Gastroesophageal sphincter (tissue), 4 donors: ENCODE data around the gene RGS11. TPM values are rescaled to one million over a fixed set of nuclear protein-coding genes. Genes with fewer than 3 reads are reported as not detected.
A peak's percentile ranks its signal among the peaks of the same experiment; 100 is the strongest.

Experiments used
- ATAC-seq: fragments of 150-250 bp; one replicate; pipeline ENCODE4 v1.9.1; 2016; ENCODE audit warnings: mild to moderate bottlenecking, moderate library complexity
- H3K27ac ChIP-seq, 4 donors: fragments of 200-600 bp; sonication (generic) in 3 of 4; 1 replicate in 3 of 4; 2 replicates in 1 of 4; pipeline ENCODE4 v1.5.1; 2016 to 2019
- H3K27me3 ChIP-seq: fragments of 200-600 bp; sonication (generic); one replicate; pipeline ENCODE4 v1.5.1; 2019
- H3K36me3 ChIP-seq, 2 donors: fragments of 200-600 bp; sonication (generic); one replicate each; pipeline ENCODE4 v1.5.1; 2019; ENCODE audit warnings: control low read depth in 1 of 2
- H3K4me1 ChIP-seq, 3 donors: fragments of 200-600 bp; sonication (generic); 1 replicate in 2 of 3; 2 replicates in 1 of 3; pipeline ENCODE4 v1.5.1; 2016 to 2019; ENCODE audit warnings: control low read depth in 2 of 3
- H3K4me3 ChIP-seq, 2 donors: fragments of 200-600 bp; sonication (generic); one replicate each; pipeline ENCODE4 v1.5.1; 2019; ENCODE audit warnings: mild to moderate bottlenecking in 1 of 2, moderate library complexity in 1 of 2
- H3K9me3 ChIP-seq, 3 donors: fragments of 200-600 bp; sonication (generic); one replicate each; pipeline ENCODE4 v1.5.1; 2017 to 2019; ENCODE audit warnings: control low read depth in 2 of 3
- CTCF ChIP-seq, 4 experiments: fragments of 200-600 bp in 2 of 4; fragments of 450-650 bp in 2 of 4; sonication (generic) in 1 of 4; IDR thresholded peaks; one replicate each; pipeline ENCODE4 v1.5.1; 2017 to 2019; ENCODE audit warnings: antibody characterized with exemption in 4 of 4, mild to moderate bottlenecking in 2 of 4, moderate library complexity in 2 of 4
- EP300 ChIP-seq: sonication (generic); formaldehyde crosslinking; IDR thresholded peaks from one replicate; pipeline ENCODE4 v1.6.1; 2017; ENCODE audit warnings: antibody characterized with exemption, mild to moderate bottlenecking
- POLR2A ChIP-seq, 2 donors: fragments of 450-650 bp; IDR thresholded peaks; one replicate each; pipeline ENCODE4 v1.6.1; 2017; ENCODE audit warnings: antibody characterized with exemption in 2 of 2, mild to moderate bottlenecking in 2 of 2, moderate library complexity in 1 of 2
- POLR2AphosphoS5 ChIP-seq: sonication (generic); formaldehyde crosslinking; IDR thresholded peaks from one replicate; pipeline ENCODE4 v1.6.1; 2017; ENCODE audit warnings: antibody characterized with exemption
- WGBS, 2 donors: methylation state at CpG; one replicate each; pipeline ENCODE4 v1.1.5; 2018; ENCODE audit warnings: low coverage in 1 of 2; 5-methylcytosine and 5-hydroxymethylcytosine counted together
- total RNA-seq, 4 donors: library from RNA; depleted of rRNA; stranded (reverse); fragments of >200 nt; gene quantifications; one replicate each; pipeline ENCODE4 v1.1.0, GENCODE V29; 2016

Gene RGS11
- total RNA-seq, 4 donors from 2014 or later: 3.0 to 11.5 (median 10.1) TPM

DNA sequence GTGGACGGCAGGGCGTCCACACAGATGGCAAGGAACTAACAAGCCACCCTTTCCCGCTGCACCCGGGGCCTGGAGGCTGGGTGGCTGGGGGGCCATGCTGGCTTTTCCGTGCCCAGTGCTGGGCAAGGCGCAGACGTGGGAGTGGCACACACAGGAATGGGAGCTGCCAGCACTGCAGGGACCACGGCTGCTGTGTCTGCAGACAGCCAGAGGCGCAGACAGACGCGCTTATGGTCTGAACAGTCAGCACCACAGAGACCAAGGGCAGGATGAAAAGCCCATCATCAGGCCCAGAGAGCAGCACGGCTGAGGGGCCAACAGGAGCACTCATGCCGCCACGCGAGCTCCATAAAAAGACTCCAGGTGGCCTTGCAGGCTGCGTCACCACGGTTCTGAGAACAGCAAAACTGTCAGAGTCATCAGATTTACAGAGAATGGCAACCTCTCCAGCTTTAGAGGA lies 31.2 kb upstream of the RGS11 start:
- Histone ChIP-seq H3K36me3 (peaks cover 0 to 85% of the 10 kb centered on the region in 2 donors), H3K4me3 (no peak overlapping the region), H3K4me1 (no peaks in the 10 kb centered on the region), H3K27ac (no peak overlapping the region), H3K27me3 (no peaks in the 10 kb centered on the region), H3K9me3 (no peaks in the 10 kb centered on the region)
- no peak for ATAC-seq
- WGBS, 2 donors: 82 to 90% methylated on average over 3 to 6 of the region's 17 CpGs
- TF ChIP-seq POLR2A (IDR thresholded peaks at IDR 0.05) (no peak), POLR2AphosphoS5 (no peak), EP300 (no peak), CTCF (IDR thresholded peaks at IDR 0.05) (no peak)

GRCh38 chr16:305916-306626 lies 30.3 kb upstream of the RGS11 start:
- no peaks in the 10 kb centered on the region for H3K9me3 ChIP-seq
- WGBS, 2 donors: 76 to 82% methylated on average over 10 to 12 of the region's 19 CpGs
- H3K27me3 ChIP-seq: no peaks in the 10 kb centered on the region
- H3K4me3 ChIP-seq: no peak overlapping the region
- no peaks in the 10 kb centered on the region for H3K4me1 ChIP-seq
- H3K27ac ChIP-seq: no peak overlapping the region
- peaks cover 0 to 87% of the 10 kb centered on the region in 2 donors for H3K36me3 ChIP-seq
- TF ChIP-seq POLR2A (IDR thresholded peaks at IDR 0.05) (no peak), POLR2AphosphoS5 (no peak), EP300 (no peak), CTCF (IDR thresholded peaks at IDR 0.05) (no peak)
- ATAC-seq: no peak

GRCh38 chr16:303760-304505 lies 28.2 kb upstream of the RGS11 start:
- H3K27ac ChIP-seq: no peak overlapping the region
- peak; percentile 22 for ATAC-seq
- H3K4me3 ChIP-seq: no peak overlapping the region
- no peaks in the 10 kb centered on the region for H3K4me1 ChIP-seq
- H3K27me3 ChIP-seq: no peaks in the 10 kb centered on the region
- H3K36me3 ChIP-seq: peaks cover 0 to 72% of the 10 kb centered on the region in 2 donors
- no peaks in the 10 kb centered on the region for H3K9me3 ChIP-seq
- TF ChIP-seq EP300 (no peak), POLR2AphosphoS5 (no peak), CTCF (IDR thresholded peaks at IDR 0.05) (no peak), POLR2A (IDR thresholded peaks at IDR 0.05) (no peak)
- 65 to 88% methylated on average over 2 to 31 of the region's 43 CpGs for WGBS, 2 donors

GRCh38 chr16:301950-302349 lies 26.2 kb upstream of the RGS11 start:
- no peak overlapping the region for H3K4me3 ChIP-seq
- WGBS, 2 donors: no CpG with 5 or more reads among the region's 13 CpGs
- no peaks in the 10 kb centered on the region for H3K4me1 ChIP-seq
- H3K9me3 ChIP-seq: no peaks in the 10 kb centered on the region
- H3K27ac ChIP-seq: no peak overlapping the region
- peaks cover 0 to 72% of the 10 kb centered on the region in 2 donors for H3K36me3 ChIP-seq
- H3K27me3 ChIP-seq: no peaks in the 10 kb centered on the region
- no peak for ATAC-seq
- TF ChIP-seq POLR2AphosphoS5: no peak
- TF ChIP-seq EP300: no peak
- no peak for TF ChIP-seq POLR2A (IDR thresholded peaks at IDR 0.05)
- TF ChIP-seq CTCF (IDR thresholded peaks at IDR 0.05): no peak
